Measurements from ENCODE around the gene ACACA.
"Not testable (repeated sequence)": the region's sequence is repeated elsewhere in the genome, so short reads cannot be mapped to it uniquely, and the experiment has no call there.

Gene ACACA

DNA sequence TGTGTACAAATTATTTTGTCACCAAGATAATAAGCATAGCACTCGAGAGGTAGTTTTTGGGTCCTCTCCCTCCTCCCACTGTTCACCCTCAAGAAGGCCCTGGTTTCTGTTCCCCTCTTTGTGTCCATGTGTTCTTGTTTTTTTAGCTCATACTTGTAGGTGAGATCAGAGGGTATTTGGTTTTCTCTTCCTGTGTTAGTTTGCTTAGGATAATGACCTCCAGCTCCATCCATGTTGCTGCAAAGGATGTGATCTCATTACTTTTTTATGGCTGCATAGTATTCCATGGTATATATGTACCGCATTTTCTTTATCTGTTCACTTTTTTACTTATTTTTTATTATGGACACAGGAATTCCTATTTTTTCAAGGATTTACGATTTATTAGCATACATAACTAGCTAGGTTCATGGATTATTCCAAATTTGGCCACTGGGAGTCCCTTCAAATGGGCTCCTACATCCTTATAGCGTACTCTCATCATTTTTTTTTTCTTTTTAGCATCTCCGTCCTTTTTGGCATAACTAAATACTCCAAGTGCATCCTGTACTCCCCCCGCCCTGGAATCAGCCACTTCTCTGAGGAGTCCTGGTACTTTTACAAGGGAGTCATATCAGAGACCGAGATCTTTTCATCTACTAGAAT, 7.4 kb upstream of the ACACA start:
- TF ChIP-seq ARNT (IDR thresholded peaks at IDR 0.05) (no peak), SUZ12 (IDR thresholded peaks at IDR 0.05) (no peak), HDGF (IDR thresholded peaks at IDR 0.05; ENCODE audit: borderline replicate concordance) (no peak)
- TF ChIP-seq, protein P1, sequence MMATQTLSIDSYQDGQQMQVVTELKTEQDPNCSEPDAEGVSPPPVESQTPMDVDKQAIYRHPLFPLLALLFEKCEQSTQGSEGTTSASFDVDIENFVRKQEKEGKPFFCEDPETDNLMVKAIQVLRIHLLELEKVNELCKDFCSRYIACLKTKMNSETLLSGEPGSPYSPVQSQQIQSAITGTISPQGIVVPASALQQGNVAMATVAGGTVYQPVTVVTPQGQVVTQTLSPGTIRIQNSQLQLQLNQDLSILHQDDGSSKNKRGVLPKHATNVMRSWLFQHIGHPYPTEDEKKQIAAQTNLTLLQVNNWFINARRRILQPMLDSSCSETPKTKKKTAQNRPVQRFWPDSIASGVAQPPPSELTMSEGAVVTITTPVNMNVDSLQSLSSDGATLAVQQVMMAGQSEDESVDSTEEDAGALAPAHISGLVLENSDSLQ (IDR thresholded peaks at IDR 0.05), result no peak
- ChIA-PET CTCF (interaction anchor here (0.6 to 0.7 kb wide), 2 partner anchors 42 to 202 kb away, joined by 3 to 7 read pairs; no protein-coding TSS in a partner anchor), POLR2A (no interaction called here)
- no peak for DNase-seq (ENCODE audit: extremely low spot score)

DNA sequence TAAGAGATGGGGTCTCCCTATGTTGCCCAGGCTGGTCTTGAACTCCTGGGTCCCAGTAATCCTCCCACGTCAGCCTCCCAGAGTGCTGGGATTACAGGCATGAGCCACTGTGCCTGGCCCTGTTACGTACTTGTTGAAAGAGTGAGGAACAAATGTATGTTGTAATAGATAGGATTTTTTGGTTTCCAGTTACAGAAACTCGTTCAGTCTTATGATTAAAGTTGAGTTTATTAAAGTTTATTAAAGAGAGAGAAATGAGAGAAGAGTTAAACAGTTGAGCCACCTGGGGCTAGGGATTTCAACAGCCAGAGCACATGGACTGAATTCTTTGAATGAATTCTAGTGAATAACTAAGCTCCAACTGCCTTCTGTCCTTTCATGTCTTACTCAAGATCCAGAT, 3.7 kb upstream of the ACACA start:
- no peak for DNase-seq (ENCODE audit: extremely low spot score)
- no peak for TF ChIP-seq SP1 (IDR thresholded peaks at IDR 0.05)
- TF ChIP-seq L3MBTL2 (conservative IDR thresholded peaks at IDR 0.05), result no peak
- TF ChIP-seq FOXA1 (IDR thresholded peaks at IDR 0.05), result no peak
- TF ChIP-seq BHLHE40 (IDR thresholded peaks at IDR 0.05; ENCODE audit: borderline replicate concordance), result no peak
- no peak for TF ChIP-seq TARDBP (IDR thresholded peaks at IDR 0.05)
- no peak for TF ChIP-seq SUZ12 (IDR thresholded peaks at IDR 0.05)
- no peak for TF ChIP-seq ELF4 (IDR thresholded peaks at IDR 0.05)
- TF ChIP-seq CTBP1 (IDR thresholded peaks at IDR 0.05; ENCODE audit: borderline replicate concordance), result no peak
- TF ChIP-seq LEF1 (IDR thresholded peaks at IDR 0.05; ENCODE audit: borderline replicate concordance), result no peak
- no peak for TF ChIP-seq ZNF384 (IDR thresholded peaks at IDR 0.05)
- TF ChIP-seq, protein P1 (IDR thresholded peaks at IDR 0.05), result no peak
- no peak for TF ChIP-seq ARNT (IDR thresholded peaks at IDR 0.05)
- TF ChIP-seq HDGF (IDR thresholded peaks at IDR 0.05; ENCODE audit: borderline replicate concordance), result no peak
- no peak for TF ChIP-seq NFRKB (IDR thresholded peaks at IDR 0.05)
- no peak for TF ChIP-seq FOXK2 (IDR thresholded peaks at IDR 0.05)
- TF ChIP-seq FOXM1 (IDR thresholded peaks at IDR 0.05; ENCODE audit: borderline replicate concordance), result no peak
- ChIA-PET CTCF (interaction anchor here (1.0 to 1.1 kb wide), 2 partner anchors 12 to 37 kb away, joined by 3 read pairs; no protein-coding TSS in a partner anchor), POLR2A (interaction anchor here (1.5 kb wide), 1 partner anchor 12 kb away, joined by 4 read pairs; no protein-coding TSS in a partner anchor)

DNA sequence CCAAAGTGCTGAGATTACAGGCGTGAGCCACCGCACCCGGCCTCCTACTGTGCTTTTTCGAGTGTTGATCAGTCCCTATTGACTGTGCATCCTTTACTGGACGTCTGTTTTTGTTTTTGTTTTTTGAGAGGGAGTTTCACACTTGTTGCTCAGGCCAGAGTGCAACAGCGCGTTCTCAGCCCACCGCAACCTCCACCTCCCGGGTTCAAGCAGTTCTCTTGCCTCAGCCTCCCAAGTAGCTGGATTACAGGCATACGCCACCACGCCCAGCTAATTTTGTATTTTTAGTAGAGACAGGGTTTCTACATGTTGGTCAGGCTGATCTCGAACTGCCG, 1.5 kb upstream of the ACACA start:
- POLR2A ChIA-PET, result interaction anchor here (1.5 to 2.1 kb wide), 3 partner anchors 9 to 80 kb away, joined by 5 to 10 read pairs (median 8); no protein-coding TSS in a partner anchor
- CTCF ChIA-PET, result interaction anchor here (0.6 kb wide), 1 partner anchor 1723 kb away, joined by 3 read pairs; no protein-coding TSS in a partner anchor
- DNase-seq (ENCODE audit: extremely low spot score), result not testable (repeated sequence)

DNA sequence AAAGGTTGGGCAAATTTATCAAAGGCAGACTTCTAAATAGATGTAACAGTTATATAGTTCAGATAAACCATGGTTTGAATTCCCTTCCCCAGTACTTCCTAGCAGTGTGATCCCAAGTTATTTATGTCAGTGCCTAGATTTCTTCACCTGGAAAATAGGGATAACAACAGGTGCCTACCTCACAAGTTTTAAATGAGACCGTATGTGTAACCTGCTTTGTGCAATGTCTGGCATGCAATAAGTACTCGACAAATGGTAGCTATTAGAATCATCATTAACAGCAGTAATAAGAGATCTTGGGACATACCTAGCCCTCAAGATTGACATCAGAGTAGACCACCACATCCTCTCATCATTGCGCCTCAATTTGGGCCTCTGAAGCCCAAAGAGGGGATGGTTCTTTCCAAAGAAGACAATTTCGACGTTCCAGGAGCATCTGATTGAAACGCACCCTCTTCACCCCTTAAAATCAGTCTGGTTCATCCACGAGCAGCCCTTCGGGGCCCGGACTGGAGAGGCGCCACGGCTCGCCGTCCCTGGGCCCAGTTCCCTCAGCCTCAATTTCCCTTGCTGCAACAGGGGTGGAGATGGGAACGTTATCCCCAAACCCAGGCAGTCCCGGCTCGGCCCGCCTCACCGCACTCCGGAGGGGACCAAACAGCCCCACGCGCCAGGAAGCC, 541 bp downstream of the ACACA start:
- no peak for DNase-seq (ENCODE audit: extremely low spot score)
- ChIA-PET CTCF (interaction anchor here (1.9 kb wide), 1 partner anchor 33 kb away, joined by 8 read pairs; no protein-coding TSS in a partner anchor), POLR2A (interaction anchor here (0.9 to 2.1 kb wide), 3 partner anchors 24 to 85 kb away, joined by 3 to 8 read pairs (median 6); no protein-coding TSS in a partner anchor)
- TF ChIP-seq, protein P1 (IDR thresholded peaks at IDR 0.05), result no peak
- TF ChIP-seq L3MBTL2 (conservative IDR thresholded peaks at IDR 0.05), result peak; percentile 56; the same call in 1 of the 2 replicates

DNA sequence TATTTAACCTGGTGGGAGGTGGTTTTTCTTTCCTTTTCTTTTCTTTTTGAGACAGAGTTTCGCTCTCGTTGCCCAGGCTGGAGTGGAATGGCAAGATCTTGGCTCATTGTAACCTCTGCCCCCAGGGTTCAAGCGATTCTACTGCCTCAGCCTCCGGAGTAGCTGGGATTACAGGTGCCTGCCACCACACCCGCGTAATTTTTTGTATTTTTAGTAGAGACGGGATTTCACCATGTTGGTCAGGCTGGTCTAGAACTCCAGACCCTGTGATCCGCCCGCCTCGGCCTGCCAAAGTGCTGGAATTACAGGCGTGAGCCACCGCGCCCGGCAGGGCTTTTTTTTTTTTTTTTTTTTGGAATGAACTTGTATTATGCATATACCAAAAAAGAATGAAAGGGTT, 1.1 kb downstream of the ACACA start:
- CTCF ChIA-PET, result interaction anchor here (1.9 kb wide), 1 partner anchor 32 kb away, joined by 8 read pairs; no protein-coding TSS in a partner anchor
- not testable (repeated sequence) for DNase-seq (ENCODE audit: extremely low spot score)
- TF ChIP-seq ZNF384 (IDR thresholded peaks at IDR 0.05), result peak; percentile 59
- POLR2A ChIA-PET, result interaction anchor here (0.9 to 2.1 kb wide), 2 partner anchors 47 to 85 kb away, joined by 3 to 6 read pairs; no protein-coding TSS in a partner anchor

DNA sequence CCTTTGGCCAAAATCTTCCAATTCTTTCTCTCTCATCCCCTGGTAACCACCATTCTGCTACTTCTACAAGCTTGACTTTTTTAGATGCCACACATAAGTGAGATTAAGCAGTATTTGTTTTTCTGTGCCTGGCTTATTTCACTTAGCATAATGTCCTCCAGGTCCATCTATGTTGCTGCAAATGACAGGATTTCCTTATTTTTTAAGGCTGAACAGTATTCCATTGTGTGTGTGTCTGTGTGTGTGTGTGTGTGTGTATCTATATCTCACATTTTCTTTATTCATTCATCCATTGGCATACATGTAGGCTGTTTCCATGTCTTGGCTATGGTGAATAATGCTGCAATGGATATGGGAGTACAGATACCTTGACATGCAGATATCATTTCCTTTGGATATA, 6.1 kb downstream of the ACACA start:
- POLR2A ChIA-PET, result no interaction called here
- CTCF ChIA-PET, result no interaction called here

More for the DNA sequence above, 6.1 kb downstream of the ACACA start:
- TF ChIP-seq CTBP1 (IDR thresholded peaks at IDR 0.05; ENCODE audit: borderline replicate concordance), result no peak
- TF ChIP-seq SP1 (IDR thresholded peaks at IDR 0.05), result no peak
- TF ChIP-seq, protein P1 (IDR thresholded peaks at IDR 0.05), result no peak
- no peak for TF ChIP-seq NFRKB (IDR thresholded peaks at IDR 0.05)
- no peak for DNase-seq (ENCODE audit: extremely low spot score)

Data from HEK293T (cell line).